CD4-positive, alpha-beta T cell treated with Interleukin-6 at 100 ng/mL for 8 hours (primary cell): ENCODE data around the gene FAM83B.

Source experiments
- DNase-seq: peaks from one replicate; pipeline ENCODE4 v3.0.0-alpha.2; 2020; ENCODE audit warnings: mixed read lengths, low spot score

FAM83B gene

GRCh38 chr6:54980511-54981275 lies 134.1 kb downstream of the FAM83B start:
- DNase-seq, result no peak

- DNase-seq, result no peak
These were observed 134.7 kb downstream of the FAM83B start for GRCh38 chr6:54981276-54981609.

GRCh38 chr6:54981647-54982046 lies 135.1 kb downstream of the FAM83B start:
- no peak for DNase-seq

GRCh38 chr6:54987633-54988290 lies 141.2 kb downstream of the FAM83B start:
- DNase-seq, result no peak

GRCh38 chr6:54988576-54988975 lies 142.0 kb downstream of the FAM83B start:
- no peak for DNase-seq

- no peak for DNase-seq
These were observed 143.4 kb downstream of the FAM83B start for GRCh38 chr6:54990001-54990400.
